Measurements from ENCODE around the gene GALK1. TPM values are rescaled to one million over a fixed set of nuclear protein-coding genes. Genes with fewer than 3 reads are reported as not detected.

GALK1 gene
- total and polyA plus RNA-seq, 9 of the 15 experiments (the other 6 are each of a cell fraction or from before 2014, with no cell fraction given), result 0.45 to 51.6 (median 17.4) TPM

- TF ChIP-seq CTCFL (IDR thresholded peaks at IDR 0.05; ENCODE audit: borderline replicate concordance, insufficient read depth, low read depth, low read length, poor library complexity, severe bottlenecking) (peak; percentile 13), PHB2 (IDR thresholded peaks at IDR 0.05; ENCODE audit: low read depth) (no peak), RREB1 (CRISPR knock-in tag; IDR thresholded peaks at IDR 0.05) (peak; percentile 64; the same call in 1 of the 2 replicates), CBX5 (IDR thresholded peaks at IDR 0.05; ENCODE audit: borderline replicate concordance, low read depth) (no peak), E2F8 (IDR thresholded peaks at IDR 0.05; ENCODE audit: low read depth, partially characterized antibody) (peak; percentile 81), CREB3 (tag; conservative IDR thresholded peaks at IDR 0.05; ENCODE audit: low read depth) (peak; percentile 96), ZNF511 (CRISPR knock-in tag; IDR thresholded peaks at IDR 0.05) (peak; percentile 94), ATF6 (CRISPR knock-in tag; IDR thresholded peaks at IDR 0.05) (peak; percentile 98), TEAD1 (CRISPR knock-in tag; IDR thresholded peaks at IDR 0.05) (peak in 1 of 2 experiments; percentile 84; a peak in 2 of 4 replicates), PTBP1 (IDR thresholded peaks at IDR 0.05; ENCODE audit: low read depth, low read length) (no peak)
Measured at GRCh38 chr17:75785016-75785890, 20.3 kb upstream of the GALK1 start (continued).

All from K562 (cell line).